Stimulated activated CD4-positive, alpha-beta T cell treated with anti-CD3 and anti-CD28 coated beads, Interleukin-15, amount 100 ng/mL, for 1 hour (primary cell): ENCODE measurements around the gene SP100.

ENCODE experiments used
- DNase-seq, 2 donors: peaks; one replicate each; pipeline ENCODE4 v3.0.0-alpha.2; 2020; ENCODE audit warnings: low read depth in 1 of 2, low spot score in 1 of 2

Gene SP100

DNA sequence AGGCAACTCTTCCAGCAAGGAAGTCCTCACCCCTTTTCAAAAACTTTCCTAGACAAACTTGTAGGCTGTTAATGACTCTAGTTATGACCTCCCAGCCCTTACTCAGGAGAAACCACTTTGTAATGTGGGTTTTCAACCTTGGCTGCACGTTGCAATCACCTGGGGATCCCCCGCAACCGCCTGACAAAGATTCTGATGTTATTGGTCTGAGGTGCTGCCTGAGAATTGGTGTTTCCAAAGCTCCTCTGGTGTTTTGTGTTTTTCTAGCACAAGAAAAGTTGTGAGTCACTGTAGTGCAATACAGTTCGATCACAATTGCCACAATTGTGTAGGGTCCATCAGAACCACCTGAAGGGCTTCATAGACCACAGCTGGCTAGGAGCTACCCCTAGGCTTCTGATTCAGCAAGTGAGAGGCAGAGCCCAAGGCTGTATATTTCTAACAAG, 121.6 kb downstream of the SP100 start:
- DNase-seq, result no peak

DNA sequence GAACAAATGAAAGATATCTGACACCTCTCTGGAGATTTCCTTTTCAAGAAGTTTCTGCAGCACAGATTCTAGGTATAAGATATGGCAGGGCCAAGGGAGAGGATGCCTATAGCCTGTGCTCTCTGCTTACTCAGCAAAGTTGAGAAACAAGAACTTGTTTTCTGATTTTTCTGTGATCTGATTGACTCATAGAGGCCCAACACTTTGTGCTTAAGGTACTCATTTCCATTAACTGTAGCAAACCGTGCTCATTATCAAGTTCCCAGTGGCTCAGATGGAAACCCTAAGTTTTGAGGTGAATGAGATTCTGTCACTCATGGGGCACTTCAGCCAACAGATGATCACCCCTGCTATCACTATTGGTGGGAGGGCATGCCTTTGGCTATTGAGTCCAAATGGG, 124.3 kb downstream of the SP100 start:
- DNase-seq, result no peak

DNA sequence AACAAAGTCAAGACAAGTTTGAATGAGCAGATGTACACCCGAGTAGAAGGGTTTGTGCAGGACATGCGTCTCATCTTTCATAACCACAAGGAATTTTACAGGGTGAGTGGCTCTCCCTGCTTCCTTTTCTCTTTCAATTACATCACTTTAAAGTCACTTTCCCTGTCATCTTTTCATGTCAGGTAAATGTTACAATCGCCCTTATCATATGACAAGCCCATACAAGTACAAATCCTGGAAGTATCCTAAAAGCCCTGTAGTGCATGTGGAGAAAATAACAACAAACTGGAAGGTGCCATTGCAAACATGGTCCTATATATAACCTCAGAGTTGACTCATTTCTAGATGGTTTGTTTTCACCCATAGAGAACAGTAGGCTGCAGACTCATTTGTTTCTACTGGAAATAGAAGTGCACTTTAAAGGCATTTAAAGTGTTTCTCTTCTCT, 126.0 kb downstream of the SP100 start:
- DNase-seq, result no peak

DNA sequence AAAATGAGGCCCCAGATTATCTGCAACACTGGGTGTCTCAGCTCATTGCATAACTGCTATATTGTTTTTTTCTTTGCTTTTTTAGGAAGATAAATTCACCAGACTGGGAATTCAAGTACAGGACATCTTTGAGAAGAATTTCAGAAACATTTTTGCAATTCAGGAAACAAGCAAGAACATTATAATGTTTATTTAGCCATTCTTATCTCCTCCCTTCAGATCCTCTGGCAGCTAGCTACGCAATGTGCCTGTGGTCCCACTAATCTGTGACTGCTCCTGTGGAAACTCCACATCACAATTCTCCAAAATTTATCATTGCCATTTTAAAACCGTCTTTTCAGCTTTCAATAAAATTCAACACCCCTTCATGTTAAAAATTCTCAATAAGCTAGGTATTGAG, 126.8 kb downstream of the SP100 start:
- DNase-seq, result no peak

DNA sequence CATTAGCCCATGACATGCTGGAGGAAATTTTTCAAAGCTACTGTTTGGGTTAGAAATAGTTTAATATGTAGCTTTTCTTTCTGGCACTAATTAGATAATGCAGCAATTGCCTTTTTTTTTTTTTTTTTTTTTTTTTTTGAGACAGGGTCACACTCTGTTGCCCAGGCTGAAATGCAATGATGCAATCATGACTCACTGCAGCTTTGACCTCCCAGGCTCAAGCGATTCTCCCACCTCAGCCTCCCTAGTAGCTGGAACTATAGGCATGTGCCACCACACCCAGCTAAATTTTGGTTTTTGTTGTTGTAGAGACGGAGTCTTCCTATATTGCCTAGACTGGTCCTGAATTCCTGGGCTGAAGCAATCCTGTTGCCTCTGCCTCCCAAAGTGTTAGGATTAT, 136.2 kb downstream of the SP100 start:
- DNase-seq, result no peak

DNA sequence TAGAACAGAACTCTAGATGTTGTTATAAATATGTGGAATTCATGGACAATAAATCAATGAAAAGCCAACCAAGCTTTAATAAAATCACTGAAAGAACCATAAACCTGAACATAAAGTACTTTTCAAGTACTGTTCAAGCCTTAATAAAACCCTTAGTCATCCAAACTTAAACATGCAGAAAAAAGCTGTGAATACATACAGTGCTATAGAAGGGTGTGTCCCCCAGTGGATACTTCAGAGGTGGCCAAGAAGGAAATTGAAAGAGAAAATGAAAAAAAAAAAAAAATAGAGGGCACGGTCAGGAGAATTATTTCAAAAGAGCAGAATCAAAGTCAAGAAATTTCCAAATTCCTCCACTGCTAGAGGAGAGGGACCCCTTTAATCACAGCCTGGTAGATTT, 141.1 kb downstream of the SP100 start:
- no peak for DNase-seq

DNA sequence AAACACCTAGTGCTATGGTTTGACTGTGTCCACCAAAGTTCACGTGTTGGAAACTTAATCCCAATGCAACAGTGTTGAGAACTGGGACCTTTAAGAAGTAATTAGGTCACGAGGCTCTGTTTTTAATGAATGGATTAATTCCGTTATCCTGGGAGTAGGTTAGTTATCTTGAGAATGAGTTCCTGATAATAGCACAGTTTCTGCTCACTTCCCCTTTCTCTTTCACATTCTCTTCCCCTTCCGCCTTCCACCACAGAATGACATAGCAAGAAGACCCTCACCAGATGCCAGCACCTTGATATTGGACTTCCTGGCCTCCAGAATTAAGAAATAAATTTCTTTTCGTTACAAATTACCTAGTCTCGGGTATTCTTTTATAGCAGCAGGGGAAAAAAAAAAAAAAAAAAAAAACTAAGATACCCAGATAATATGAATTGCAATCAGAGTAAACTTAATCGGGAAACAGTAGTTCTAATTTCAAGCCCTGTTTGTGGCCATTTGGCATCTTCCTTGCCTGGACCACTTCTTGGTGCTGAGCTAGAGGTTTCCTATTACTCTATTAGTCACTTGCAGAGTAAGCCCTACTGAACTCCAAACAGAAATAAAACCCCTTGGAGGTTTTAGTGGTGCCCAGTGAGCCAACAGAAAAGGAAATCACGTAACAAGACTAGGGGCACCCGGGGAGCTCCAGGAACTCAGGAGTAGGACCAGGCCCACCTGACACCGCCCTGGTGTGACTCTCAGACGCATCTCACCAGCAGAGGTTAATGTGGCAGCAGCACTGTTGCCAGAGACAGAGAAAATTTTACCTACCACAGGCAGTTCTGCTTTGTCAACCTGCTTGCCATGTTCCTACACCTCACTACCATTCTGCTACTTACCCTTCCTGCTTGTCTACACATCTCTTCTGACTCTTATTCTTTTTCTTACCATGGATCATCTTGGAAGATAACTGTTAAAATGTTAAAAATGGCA, 149.1 kb downstream of the SP100 start:
- no peak for DNase-seq

DNA sequence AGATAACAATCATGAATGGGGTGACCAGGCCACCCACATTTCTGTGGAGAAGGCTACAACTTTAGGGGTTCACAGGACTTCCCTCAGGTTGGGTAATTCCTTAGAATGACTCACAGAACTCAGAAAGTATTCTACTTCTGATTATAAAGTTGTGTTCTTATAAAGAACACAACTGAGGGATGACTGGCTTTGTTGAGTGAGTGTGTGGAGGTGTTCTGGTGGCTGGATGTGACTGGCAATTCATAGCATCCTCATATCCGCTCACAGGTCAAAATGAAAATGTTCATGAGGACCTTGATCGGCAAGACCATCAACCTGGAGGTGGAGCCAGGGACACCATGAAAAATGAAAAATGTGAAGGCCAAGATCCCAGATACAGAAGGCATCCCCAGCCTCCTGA, 153.3 kb downstream of the SP100 start:
- no peak for DNase-seq

DNA sequence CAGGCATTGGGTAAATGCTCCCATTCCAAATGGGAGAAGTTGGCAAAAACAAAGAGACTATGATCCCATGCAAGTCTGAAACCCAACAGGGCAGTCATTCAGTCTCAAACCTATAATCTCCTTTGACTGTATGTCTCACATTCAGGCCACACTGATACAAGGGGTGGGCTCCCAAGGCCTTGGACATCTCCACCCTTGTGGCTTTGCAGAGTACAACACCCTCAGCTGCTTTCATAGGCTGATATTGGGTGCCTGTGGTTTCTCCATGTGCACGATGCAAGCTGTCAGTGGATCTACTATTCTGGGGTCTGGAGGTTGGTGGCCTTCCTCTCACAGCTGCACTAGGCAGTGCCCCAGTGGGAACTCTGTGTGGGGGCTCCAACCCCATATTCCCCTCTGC, 155.0 kb downstream of the SP100 start:
- DNase-seq, result no peak

DNA sequence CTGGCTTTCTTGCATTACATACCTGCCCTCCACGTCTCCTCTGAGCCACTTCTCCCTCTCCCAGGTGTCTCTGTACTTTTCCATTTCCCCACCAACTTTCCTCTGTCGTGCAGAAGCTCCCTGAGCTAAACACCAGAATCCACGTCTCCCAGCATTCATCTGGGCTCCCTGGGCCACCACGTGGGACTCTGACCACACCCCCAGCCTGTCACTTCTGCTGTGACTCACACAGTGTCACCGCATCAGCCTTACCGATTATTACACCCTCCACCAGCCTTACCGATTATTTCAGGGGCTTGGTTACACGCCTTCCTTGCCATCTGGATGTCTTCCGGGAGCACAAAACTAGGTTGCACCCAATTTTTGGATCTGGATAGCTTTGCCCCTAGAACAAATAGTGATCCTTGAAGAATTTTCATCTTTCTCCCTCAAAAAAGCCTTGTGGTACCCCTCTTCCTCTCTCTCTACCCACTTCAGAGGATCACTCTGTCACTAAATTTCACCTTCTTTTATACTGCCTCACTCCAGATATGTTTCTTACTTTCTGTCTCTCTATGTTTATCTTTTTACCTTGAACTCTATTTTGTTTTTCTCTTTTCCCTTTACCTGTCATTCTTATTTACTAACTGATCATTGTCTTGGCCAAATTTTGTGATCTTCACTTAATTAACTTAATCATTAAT, 159.8 kb downstream of the SP100 start:
- DNase-seq, result peak in 1 of 2 donors; percentile 5

DNA sequence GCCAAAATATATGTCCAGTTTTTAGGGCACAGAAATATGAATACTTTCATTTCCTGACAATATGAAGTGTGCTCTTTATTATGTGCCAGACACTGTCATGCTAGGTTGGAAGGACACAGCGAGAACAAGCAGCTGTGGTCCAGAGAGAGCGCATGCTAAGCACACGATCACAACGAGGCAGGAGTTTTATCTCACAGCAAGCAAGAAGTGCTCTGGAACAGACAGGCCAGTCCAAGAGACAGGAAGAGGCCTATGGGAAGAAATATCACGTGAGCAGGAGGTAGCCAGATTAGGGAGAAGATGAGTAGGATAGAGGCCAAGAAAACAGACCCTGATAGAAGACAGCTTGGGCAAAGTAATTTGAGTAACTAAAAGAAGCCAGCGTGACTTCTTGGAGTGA, 161.1 kb downstream of the SP100 start:
- no peak for DNase-seq

DNA sequence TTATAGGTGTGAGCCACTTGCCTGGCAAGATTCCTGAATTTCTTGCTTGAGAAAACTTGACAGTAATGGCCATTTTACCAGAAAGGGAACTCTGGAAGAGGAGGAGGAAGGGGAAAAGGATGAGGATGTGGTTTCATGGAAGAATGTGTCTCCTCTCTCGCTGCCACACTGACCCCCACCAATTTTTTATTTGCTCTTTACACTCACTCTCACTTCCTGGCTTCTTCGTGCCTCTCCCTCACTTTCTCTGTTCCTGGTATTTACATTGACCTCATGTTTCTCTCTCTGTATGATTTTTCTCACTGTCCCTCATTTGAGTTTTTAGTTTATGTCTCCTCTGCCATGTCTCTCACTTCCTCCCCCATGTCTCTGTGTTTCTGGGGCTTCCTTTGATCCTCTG, 162.1 kb downstream of the SP100 start:
- no peak for DNase-seq

DNA sequence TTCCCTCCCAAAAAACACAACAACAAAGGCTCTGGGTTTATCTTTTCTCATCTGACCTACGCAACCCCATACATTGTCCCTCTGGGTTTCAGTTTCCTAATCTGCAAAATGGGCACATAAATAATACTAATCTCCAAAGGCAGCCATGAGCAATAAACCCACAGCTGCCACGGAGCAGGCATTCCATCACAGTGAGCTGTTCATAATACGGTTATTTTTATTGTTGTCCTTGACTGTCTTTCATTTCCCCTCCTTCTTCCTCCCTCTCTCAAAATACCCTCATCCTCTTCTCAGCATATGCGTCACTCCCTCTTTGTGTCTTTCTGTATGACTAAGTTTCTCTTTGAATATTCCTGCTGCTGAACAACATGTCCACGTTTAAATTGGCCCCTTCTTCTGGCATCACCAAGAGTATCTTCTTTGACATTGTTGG, 166.9 kb downstream of the SP100 start:
- DNase-seq, result no peak

DNA sequence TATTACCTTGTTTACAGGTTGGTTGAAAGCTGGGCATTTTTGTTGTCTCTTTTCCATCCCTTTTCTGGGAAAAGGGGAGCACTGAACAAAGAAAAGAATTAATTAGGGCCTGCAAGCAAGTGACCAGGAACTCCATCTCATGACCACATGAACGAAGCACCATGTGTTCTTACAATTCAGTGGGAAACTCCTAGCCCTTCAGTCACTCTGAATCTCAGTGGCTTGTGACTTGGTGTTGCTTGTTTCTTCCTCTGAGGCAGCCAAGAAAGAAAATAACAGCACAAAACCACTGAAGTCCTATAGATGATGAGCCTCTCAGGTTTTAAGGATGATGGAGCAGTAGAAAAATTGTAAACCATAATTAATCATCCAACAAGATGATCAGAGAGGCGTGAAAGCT, 167.6 kb downstream of the SP100 start:
- no peak for DNase-seq

DNA sequence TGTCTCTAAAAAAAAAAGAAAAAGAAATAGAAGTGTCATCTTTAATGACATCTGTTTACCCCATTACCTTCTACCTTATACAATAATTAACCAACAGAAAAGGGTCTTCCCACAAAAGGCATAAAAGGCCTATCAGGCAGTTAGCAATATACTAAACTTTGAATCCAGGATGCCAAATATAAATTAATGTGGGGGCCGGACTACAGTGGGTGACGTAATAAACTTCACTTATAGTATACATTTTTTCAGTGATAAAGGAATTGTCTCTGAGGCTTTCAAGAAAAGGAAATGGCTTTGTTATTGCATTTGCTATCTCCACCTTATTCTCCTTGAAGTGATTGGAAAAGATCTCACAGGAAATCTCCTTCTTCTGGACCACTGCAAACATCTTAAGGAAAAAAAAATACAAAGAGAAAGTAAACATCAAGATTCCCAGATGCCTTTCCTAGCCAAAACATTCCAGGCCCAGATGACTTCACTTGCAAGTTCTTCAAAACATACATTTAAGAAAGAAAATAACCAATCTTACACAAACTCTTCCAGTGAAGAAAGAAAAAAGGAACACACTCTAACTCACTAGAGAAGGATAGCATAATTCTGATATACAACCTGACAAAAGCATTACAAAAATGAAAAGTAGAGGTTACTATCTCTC, 170.5 kb downstream of the SP100 start:
- DNase-seq, result no peak

DNA sequence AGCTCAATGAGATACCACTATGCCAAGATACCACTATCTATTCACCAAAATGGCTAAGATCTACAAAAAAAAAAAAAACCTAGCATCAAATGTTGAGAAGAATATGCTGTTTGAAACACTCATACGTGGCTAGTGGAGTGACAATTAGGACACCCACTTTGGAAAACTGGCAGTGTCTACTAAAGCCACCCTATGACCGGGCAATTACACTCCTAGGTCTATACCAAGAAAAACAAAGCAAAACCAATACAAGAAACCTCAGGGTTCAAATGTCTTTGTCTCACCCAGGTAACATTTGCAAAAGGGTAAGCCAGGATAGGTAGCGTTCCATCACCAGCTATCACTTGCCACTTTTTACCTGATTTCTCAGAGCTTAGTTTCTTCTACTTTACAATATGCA, 173.0 kb downstream of the SP100 start:
- no peak for DNase-seq

DNA sequence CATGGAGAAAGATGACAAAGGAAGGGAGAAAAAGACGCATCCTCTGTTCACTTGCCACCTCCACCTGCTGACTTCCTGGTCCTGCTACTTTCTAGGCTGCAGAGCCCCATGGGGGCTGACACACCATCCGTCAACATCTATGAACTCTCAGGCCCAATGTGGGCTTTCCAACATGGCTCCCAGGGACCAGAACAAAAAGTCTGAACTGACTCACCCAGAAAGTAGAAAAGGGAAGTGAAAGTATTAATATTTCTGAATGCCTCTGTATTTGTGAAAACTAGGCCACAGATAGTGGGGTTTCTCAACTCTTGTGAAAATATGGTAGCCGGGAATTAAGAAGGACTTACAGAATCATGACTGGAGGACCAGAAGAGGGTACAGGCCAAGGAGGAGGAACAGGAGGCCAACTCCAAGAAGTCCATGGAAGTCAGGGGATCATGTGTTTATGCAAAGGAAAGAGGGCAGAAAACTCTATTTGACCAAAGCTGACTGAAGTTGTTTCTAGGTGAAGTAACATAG, 173.6 kb downstream of the SP100 start:
- DNase-seq, result no peak

DNA sequence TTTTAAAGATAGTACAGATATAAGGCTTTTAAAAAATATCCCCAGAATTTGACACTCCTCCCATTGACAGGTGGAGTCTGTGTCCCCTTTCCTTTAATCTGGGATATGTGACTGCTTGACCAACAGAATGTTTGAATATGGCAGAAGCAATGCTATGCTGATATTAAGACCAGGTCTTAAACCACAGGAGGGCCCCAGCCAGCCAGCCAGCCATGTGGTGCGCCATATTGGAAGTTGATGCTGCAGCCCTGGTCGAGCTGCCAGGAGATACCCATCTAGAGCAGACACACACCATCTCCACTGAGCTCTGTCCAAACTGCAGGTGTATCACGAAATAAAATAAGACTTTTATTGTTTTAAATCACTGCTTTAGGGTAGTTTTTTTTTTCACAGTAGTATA, 174.3 kb downstream of the SP100 start:
- DNase-seq, result no peak

DNA sequence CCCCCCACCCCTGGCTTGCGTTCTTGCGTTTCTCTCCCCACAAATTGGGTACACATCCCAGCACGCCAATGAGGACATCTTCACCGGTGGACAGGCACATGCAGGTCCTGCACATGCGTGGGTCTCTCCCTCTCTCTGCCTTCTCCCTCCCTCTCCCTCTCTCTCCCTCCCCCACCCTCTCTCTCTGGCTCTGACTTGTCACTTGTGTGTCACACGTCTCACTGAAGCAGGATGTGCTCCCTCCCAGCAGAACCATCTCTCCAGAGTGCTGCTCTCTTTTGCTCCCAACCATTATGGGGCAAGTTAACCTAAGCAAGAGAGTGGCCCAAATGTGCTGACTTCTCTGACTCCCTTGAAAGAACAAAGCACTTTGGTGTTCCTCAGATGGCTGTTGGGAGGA, 175.8 kb downstream of the SP100 start:
- no peak for DNase-seq

DNA sequence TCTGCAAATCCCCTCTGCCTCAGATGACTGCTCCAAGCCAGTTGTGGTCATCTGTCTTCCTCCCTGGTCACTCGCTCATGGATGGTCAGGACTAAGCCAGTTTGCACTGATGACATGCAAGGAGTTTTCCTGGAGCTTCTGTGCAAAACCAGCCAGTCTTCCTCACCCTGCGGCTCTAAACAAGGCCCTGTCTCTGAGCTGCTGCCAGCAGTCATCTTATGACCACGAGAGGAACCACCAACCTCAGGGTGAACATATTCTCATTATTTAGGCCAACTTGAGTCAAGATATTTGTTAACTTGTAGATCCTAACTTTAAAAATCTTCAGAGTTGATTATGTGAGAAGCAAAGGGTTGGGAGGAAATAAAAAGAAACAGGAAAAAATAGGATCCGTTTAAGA, 176.8 kb downstream of the SP100 start:
- DNase-seq, result no peak
